Sigmoid colon (tissue), 7 donors: ENCODE measurements around the gene TMEM184C. TPM values are rescaled to one million over a fixed set of nuclear protein-coding genes. Genes with fewer than 3 reads are reported as not detected.

ENCODE experiments used
- DNase-seq: peaks from one replicate; pipeline ENCODE4 v3.0.0-alpha.2; 2019
- H3K27ac ChIP-seq, 4 donors: fragments of 200-600 bp; sonication (generic); one replicate each; pipeline ENCODE4 v1.5.1; 2016 to 2019; ENCODE audit warnings: mild to moderate bottlenecking in 1 of 4
- H3K27me3 ChIP-seq, 3 donors: fragments of 200-600 bp; sonication (generic); one replicate each; pipeline ENCODE4 v1.5.1; 2019; ENCODE audit warnings: mild to moderate bottlenecking in 1 of 3
- H3K36me3 ChIP-seq, 4 donors: fragments of 200-600 bp; sonication (generic); one replicate each; pipeline ENCODE4 v1.5.1; 2016 to 2019
- H3K4me1 ChIP-seq, 4 donors: fragments of 200-600 bp; sonication (generic); one replicate each; pipeline ENCODE4 v1.5.1; 2017 to 2019
- H3K4me3 ChIP-seq, 4 donors: fragments of 200-600 bp; sonication (generic); one replicate each; pipeline ENCODE4 v1.5.1; 2017 to 2019; ENCODE audit warnings: mild to moderate bottlenecking in 2 of 4, moderate library complexity in 1 of 4
- H3K9me3 ChIP-seq, 4 donors: fragments of 200-600 bp in 3 of 4; sonication (generic) in 3 of 4; one replicate each; pipeline versions ENCODE4 v1.5.1 to v1.6.1; 2013 to 2019
- EP300 ChIP-seq, 4 donors: sonication (generic); formaldehyde crosslinking; IDR thresholded peaks; one replicate each; pipeline ENCODE4 v1.6.1; 2017; ENCODE audit warnings: antibody characterized with exemption in 4 of 4
- POLR2A ChIP-seq, 2 donors: fragments of 450-650 bp; IDR thresholded peaks; one replicate each; pipeline ENCODE4 v1.6.1; 2016; ENCODE audit warnings: antibody characterized with exemption in 2 of 2, mild to moderate bottlenecking in 2 of 2, moderate library complexity in 2 of 2
- POLR2AphosphoS5 ChIP-seq, 4 donors: sonication (generic); formaldehyde crosslinking; IDR thresholded peaks; one replicate each; pipeline ENCODE4 v1.6.1; 2017; ENCODE audit warnings: antibody characterized with exemption in 4 of 4
- WGBS, 2 donors: extraction: QIAGEN DNeasy Blood & Tissue Kit; methylation state at CpG; one replicate each; pipeline ENCODE4 v1.1.7; 2013; 5-methylcytosine and 5-hydroxymethylcytosine counted together
- intact Hi-C: fragments of 100-400 bp; cut with DNase I; formaldehyde crosslinking; loops from one replicate; pipeline ENCODE4 v1.15.1; 2023
- polyA plus RNA-seq, 3 donors: library from polyadenylated mRNA; stranded (reverse); fragments of 200-250 nt; gene quantifications; one replicate each; pipeline ENCODE4 v1.2.3, GENCODE V29; 2013
- total RNA-seq, 4 donors: library from RNA; depleted of rRNA; stranded (reverse); fragments of >200 nt; gene quantifications; one replicate each; pipeline ENCODE4 v1.1.0, GENCODE V29; 2016
- TF ChIP-seq, protein P1 (sequence below), 4 experiments: fragments of 450-650 bp in 3 of 4; fragments of 200-600 bp in 1 of 4; IDR thresholded peaks; one replicate each; pipeline ENCODE4 v1.5.1; 2016 to 2019; ENCODE audit warnings: antibody characterized with exemption in 4 of 4, mild to moderate bottlenecking in 3 of 4, moderate library complexity in 2 of 4
- donor health status: healthy with polysubstance abuse.
- donor health status: Bipolar disorder and iron deficiency.
- donor health status: healthy.

Gene TMEM184C
- total and polyA plus RNA-seq, 7 donors = 6.0 to 23.8 (median 12.2) TPM

DNA sequence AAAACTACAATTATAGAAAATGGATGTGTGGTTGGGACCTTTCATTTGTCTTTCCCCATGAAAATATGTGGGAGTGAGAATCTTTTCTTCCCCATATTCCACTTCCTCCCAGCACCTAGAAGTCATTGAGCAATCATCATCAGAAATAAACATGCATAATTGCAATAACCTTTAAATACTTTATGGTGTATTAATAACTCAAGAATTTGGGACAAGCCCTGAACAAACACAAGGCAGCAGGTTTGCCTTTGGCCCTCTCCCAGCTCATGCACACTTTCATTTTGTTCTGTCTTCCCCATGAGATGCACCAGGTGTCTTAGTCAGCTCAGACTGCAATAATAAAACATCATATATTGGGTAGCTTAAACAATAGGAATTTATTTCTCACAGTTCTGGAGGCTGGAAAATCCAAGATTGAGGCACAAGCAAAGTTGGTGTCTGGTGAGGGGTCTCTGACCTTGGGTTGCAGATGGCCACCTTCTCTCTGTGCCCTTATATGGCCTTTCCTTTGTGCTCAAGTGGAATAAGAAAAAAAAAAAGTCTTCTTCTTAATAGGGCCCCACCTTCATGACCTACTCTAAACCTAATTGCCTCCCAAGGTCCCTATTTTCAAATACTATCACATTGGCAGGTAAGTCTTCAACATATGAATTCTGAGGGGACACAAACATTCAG lies 34.7 kb upstream of the TMEM184C start:
- Histone ChIP-seq H3K4me3 (no peak overlapping the region), H3K27ac (no peak overlapping the region), H3K4me1 (no peaks in the 10 kb centered on the region), H3K9me3 (peaks cover 0 to 5% (median 0%) of the 10 kb centered on the region in 4 donors), H3K36me3 (no peaks in the 10 kb centered on the region), H3K27me3 (no peaks in the 10 kb centered on the region)
- DNase-seq = no peak
- intact Hi-C loops = loop anchor here (10.0 kb wide), 1 partner anchor 478 kb away; no protein-coding TSS in a partner anchor
- TF ChIP-seq POLR2AphosphoS5 (IDR thresholded peaks at IDR 0.05) (no peak), POLR2A (IDR thresholded peaks at IDR 0.05) (no peak)
- TF ChIP-seq, protein P1, sequence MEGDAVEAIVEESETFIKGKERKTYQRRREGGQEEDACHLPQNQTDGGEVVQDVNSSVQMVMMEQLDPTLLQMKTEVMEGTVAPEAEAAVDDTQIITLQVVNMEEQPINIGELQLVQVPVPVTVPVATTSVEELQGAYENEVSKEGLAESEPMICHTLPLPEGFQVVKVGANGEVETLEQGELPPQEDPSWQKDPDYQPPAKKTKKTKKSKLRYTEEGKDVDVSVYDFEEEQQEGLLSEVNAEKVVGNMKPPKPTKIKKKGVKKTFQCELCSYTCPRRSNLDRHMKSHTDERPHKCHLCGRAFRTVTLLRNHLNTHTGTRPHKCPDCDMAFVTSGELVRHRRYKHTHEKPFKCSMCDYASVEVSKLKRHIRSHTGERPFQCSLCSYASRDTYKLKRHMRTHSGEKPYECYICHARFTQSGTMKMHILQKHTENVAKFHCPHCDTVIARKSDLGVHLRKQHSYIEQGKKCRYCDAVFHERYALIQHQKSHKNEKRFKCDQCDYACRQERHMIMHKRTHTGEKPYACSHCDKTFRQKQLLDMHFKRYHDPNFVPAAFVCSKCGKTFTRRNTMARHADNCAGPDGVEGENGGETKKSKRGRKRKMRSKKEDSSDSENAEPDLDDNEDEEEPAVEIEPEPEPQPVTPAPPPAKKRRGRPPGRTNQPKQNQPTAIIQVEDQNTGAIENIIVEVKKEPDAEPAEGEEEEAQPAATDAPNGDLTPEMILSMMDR (IDR thresholded peaks at IDR 0.05) = no peak

DNA sequence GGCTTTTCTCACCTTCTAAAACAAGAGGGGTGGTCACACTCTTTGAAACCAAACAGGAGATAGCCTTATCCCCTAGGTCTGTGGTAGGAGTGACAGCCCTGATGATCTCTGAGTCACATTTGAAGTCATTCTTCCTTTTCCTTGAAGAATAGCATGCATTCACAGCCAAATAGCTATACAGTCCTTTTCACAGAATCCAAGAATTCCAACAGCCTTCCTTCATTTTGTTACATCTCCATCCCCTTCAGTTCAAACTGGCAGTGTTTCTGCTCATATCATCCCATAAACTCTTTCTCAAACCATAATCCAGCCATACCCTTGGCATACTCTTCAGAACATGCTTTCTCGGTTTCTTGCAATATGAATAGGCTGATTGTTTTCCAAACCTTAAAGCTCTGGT lies 33.3 kb upstream of the TMEM184C start:
- intact Hi-C loops = loop anchor here (10.0 kb wide), 1 partner anchor 479 kb away; no protein-coding TSS in a partner anchor
- no peak overlapping the region for H3K4me3 ChIP-seq
- TF ChIP-seq POLR2A (IDR thresholded peaks at IDR 0.05) (no peak), POLR2AphosphoS5 (IDR thresholded peaks at IDR 0.05) (no peak), EP300 (IDR thresholded peaks at IDR 0.05) (no peak)
- TF ChIP-seq, protein P1 (IDR thresholded peaks at IDR 0.05) = no peak
- H3K9me3 ChIP-seq = peaks cover 0 to 5% (median 0%) of the 10 kb centered on the region in 4 donors
- WGBS, 2 donors = 65 to 87% methylated on average over 1 of the region's 1 CpG
- no peaks in the 10 kb centered on the region for H3K36me3 ChIP-seq
- no peaks in the 10 kb centered on the region for H3K27me3 ChIP-seq
- no peaks in the 10 kb centered on the region for H3K4me1 ChIP-seq
- DNase-seq = no peak
- no peak overlapping the region for H3K27ac ChIP-seq

DNA sequence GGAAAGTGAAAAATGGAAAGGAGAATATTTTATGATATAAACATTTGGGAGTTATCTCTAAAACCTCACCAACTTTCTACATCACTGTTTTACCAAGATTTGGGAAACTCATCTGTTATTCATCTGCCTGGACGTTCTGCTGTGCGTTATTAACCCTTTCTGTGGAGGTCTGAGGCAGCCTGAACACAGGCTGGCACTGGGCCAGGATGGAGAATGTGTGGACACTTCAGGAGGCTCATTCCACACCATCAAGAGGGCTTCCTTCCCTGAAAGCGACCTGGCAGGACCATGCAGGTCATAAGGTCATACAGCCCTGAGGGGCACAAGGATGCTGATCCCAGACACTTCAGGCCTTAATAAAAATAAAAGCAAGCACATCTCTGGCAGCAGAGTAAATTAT lies 31.2 kb upstream of the TMEM184C start:
- intact Hi-C loops = loop anchor here (10.0 kb wide), 1 partner anchor 481 kb away; no protein-coding TSS in a partner anchor
- Histone ChIP-seq H3K36me3 (no peaks in the 10 kb centered on the region), H3K4me3 (no peak overlapping the region), H3K27me3 (no peaks in the 10 kb centered on the region), H3K27ac (no peak overlapping the region), H3K9me3 (peaks cover 0 to 5% (median 0%) of the 10 kb centered on the region in 4 donors), H3K4me1 (peaks cover 0 to 4% (median 0%) of the 10 kb centered on the region in 4 donors)
- 44 to 63% methylated on average over 3 of the region's 3 CpGs for WGBS, 2 donors
- no peak for TF ChIP-seq POLR2A (IDR thresholded peaks at IDR 0.05)
- no peak for TF ChIP-seq POLR2AphosphoS5 (IDR thresholded peaks at IDR 0.05)
- no peak for TF ChIP-seq EP300 (IDR thresholded peaks at IDR 0.05)
- no peak for DNase-seq

DNA sequence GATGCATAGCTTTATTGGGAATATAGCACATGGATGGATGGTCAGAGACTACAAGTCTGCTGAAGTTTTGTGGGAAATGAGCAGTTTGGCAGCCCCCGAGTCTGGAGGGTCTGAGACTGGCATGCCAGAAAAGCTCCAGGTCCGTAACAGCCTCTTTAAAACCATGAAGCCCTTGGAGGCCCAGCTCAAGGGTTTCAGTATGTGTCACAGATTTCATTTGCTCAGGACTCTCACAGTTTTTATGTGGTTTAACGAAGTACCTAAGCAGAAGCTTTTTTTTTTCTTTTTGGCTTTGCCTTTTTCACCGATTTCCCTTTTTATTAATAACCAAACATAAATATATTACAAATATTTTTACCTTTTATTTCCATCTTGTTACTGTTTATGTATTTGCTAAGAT lies 30.6 kb upstream of the TMEM184C start:
- H3K9me3 ChIP-seq = peaks cover 0 to 5% (median 0%) of the 10 kb centered on the region in 4 donors
- 79 to 86% methylated on average over 4 of the region's 4 CpGs for WGBS, 2 donors
- intact Hi-C loops = loop anchor here (10.0 kb wide), 1 partner anchor 482 kb away; no protein-coding TSS in a partner anchor

DNA sequence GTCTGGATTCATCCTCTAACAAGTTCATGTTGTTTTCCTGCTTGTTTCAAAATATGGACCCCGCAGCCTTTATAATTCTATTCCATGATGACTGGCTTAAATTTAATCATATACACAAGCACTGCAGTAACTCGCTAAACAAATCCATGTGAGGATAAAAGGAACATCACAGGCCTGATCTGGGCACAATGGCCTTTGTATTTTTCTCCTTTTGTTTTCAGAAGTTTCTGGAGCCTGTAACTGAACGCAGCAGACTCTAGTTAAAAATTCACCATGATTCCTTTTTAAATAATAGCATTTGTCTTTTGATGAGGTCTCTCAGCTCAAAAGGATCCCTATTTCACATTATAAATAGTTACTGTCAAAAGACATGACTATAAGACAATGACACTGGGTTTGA lies 30.2 kb upstream of the TMEM184C start:
- H3K9me3 ChIP-seq = peaks cover 0 to 5% (median 0%) of the 10 kb centered on the region in 4 donors
- H3K36me3 ChIP-seq = no peaks in the 10 kb centered on the region
- DNase-seq = no peak
- no peaks in the 10 kb centered on the region for H3K27me3 ChIP-seq
- intact Hi-C loops = loop anchor here (10.0 kb wide), 1 partner anchor 482 kb away; no protein-coding TSS in a partner anchor
- TF ChIP-seq POLR2A (IDR thresholded peaks at IDR 0.05) = no peak
- TF ChIP-seq POLR2AphosphoS5 (IDR thresholded peaks at IDR 0.05) = no peak
- TF ChIP-seq, protein P1 (IDR thresholded peaks at IDR 0.05) = no peak
- no peak for TF ChIP-seq EP300 (IDR thresholded peaks at IDR 0.05)
- H3K4me1 ChIP-seq = peaks cover 0 to 4% (median 0%) of the 10 kb centered on the region in 4 donors
- no peak overlapping the region for H3K4me3 ChIP-seq
- WGBS, 2 donors = 62 to 80% methylated on average over 3 of the region's 3 CpGs
- H3K27ac ChIP-seq = no peak overlapping the region

More for the DNA sequence above, 30.6 kb upstream of the TMEM184C start:
- DNase-seq = no peak
- no peaks in the 10 kb centered on the region for H3K36me3 ChIP-seq
- no peaks in the 10 kb centered on the region for H3K27me3 ChIP-seq
- TF ChIP-seq EP300 (IDR thresholded peaks at IDR 0.05) (no peak), POLR2AphosphoS5 (IDR thresholded peaks at IDR 0.05) (no peak), POLR2A (IDR thresholded peaks at IDR 0.05) (no peak)
- TF ChIP-seq, protein P1 (IDR thresholded peaks at IDR 0.05) = no peak
- H3K4me1 ChIP-seq = peaks cover 0 to 4% (median 0%) of the 10 kb centered on the region in 4 donors
- H3K4me3 ChIP-seq = no peak overlapping the region
- H3K27ac ChIP-seq = no peak overlapping the region
